ENCODE measurements around the gene GMDS.
A peak's percentile ranks its signal among the peaks of the same experiment; 100 is the strongest.

GMDS gene

GRCh38 chr6:2245103-2245876 is at the start of gene GMDS:
Gene GMDS, minus strand, starts transcription at chr6:2245605.
- peak; percentile 95 for DNase-seq (ENCODE audit: low spot score)

GRCh38 chr6:2285510-2285909 is 40.1 kb upstream of the GMDS start:
- no peak for DNase-seq (ENCODE audit: low spot score)

GRCh38 chr6:2275892-2276242 is 30.5 kb upstream of the GMDS start:
- no peak for DNase-seq (ENCODE audit: low spot score)

DNA sequence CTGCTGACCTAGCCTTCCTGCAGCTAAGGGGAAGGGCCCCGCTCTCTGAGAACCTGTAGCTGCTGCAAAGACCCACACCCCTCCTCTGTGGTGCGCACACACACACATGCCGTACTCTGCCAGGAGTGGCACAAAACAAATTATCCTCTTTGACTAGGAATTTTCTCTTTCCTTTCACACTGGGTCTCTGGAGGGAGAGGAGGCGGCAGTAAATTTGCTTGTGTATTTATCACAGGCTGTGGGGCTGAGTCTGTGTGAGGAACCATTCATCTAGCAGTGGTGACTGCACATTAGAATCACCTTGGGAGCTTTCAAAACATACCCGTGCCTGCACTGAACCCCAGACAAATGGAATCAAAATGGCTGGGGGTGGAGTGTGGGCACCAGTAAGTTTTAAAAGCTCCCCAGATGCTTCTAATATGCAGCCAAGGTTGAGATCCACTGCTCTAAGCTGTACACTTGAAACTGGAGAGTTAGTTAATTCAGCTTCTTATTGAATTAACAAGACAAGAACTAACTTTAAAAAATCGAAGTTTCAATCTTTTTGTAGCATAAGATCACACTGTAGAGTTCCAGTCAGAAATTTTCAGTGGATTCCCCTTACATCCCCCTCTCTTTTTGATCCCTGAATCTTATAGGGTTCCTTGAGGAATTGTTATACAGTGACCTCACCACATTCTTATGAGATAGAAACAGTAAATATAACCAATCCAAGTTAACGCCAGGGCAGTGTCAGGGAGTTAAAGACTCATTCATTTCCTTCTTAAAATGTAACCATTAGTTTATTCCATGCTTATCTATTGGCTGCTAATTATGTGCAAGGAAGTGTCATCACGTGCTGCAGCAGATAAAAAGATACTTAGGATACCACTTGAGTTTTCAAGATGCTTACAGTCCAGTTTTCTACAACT is 29.8 kb upstream of the GMDS start:
- no peak for DNase-seq (ENCODE audit: low spot score)

- DNase-seq (ENCODE audit: low spot score), result no peak
Observed at GRCh38 chr6:2272696-2273095, 27.3 kb upstream of the GMDS start.

- DNase-seq (ENCODE audit: low spot score), result no peak
Observed at GRCh38 chr6:2270054-2270453, 24.6 kb upstream of the GMDS start.

GRCh38 chr6:2266841-2267240 is 21.4 kb upstream of the GMDS start:
- DNase-seq (ENCODE audit: low spot score), result no peak

DNA sequence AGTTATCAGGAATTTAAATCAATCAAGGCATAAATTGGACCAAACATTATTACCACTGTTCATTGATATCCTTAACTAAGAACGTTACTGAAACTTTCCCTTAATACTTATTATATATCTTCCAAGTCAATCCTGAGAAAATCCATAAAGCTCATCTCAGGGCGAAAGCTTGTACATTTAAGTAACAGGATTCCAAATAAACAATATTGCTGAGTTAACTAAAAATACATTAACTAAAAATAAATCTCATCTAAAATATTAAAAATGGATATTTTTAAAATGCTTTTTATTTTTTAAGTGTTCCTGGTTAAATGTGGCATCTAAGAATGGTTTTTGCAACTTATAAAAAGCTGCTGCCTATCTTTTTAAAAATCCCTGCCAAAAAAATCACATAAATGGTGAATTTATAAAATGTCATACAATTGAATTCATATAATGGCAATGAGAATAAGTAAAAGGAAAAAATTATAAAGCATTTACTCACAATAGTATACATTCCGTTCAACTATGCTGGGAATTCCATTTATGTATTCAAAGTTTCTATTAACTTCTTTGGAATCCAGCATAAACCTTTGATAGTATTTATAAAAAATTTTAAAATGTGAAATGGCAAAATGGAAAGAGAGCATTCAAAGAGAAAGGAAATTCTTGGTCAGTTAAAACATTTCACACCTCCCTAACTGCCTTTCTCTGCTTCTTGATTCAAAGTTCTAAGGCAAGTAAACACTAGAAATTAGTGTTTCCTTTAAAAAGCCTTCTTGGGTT is 20.8 kb upstream of the GMDS start:
- DNase-seq (ENCODE audit: low spot score), result no peak

DNA sequence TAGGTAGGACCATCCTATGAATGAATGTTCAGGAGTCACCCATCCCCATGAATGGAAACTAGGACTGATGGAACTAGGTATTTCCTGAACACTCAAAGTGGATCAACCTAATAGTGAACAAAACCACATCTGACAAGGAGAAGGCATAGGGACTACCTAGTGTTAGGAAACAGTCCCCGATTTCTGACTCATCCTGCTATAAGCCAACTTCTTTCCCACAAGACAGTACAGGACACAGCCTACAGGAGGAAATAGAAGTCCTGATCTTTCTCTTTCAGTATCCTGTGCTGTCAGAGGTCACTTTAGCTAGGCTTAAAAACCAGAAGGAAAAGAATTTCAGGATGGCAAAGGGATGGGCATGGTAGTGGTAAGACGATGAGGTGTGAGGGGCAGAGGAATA is 19.5 kb upstream of the GMDS start:
- no peak for DNase-seq (ENCODE audit: low spot score)

GRCh38 chr6:2263896-2264295 is 18.5 kb upstream of the GMDS start:
- DNase-seq (ENCODE audit: low spot score), result no peak

DNA sequence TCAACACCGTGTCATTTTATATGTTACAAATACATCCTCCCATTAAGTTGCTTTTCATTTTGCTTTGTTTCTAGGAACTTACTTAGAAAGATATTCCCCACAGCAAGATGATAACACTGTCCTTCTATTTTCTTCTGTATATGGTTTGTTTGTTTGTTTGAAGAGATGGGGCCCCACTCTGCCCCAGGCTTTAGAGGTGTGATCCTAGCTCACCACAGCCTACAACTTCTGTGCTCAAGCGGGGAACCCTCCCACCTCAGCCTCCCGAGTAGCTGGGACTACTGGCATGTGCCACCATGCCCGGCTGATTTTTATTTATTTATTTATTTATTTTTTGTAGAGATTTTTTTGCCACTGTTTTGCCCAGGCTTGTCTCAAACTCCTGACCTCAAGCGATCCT is 14.2 kb upstream of the GMDS start:
- no peak for DNase-seq (ENCODE audit: low spot score)

DNA sequence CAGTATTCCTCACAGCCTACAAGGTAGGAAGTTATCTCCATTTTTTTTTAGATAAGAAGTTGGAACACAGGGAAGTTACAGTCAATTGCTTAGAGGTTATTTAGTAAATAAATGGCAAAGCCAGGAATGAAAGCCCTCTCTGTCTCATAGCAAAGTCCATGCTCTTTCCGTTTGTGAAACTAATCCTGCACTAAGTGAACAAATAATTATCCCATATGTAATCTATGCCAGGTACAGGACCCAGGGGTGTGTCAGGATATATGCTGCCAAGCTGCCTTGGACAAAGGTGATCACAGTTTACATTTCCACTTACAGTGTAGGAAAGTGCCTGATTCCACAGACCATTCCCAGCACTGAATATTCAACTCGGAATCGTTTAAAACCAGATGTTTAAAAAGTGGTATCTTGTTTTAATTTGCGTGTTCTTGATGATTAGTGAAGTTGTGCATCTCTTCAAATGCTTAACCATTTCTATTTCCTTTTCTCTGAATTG is 13.6 kb upstream of the GMDS start:
- no peak for DNase-seq (ENCODE audit: low spot score)

GRCh38 chr6:2258112-2258511 is 12.7 kb upstream of the GMDS start:
- no peak for DNase-seq (ENCODE audit: low spot score)

DNA sequence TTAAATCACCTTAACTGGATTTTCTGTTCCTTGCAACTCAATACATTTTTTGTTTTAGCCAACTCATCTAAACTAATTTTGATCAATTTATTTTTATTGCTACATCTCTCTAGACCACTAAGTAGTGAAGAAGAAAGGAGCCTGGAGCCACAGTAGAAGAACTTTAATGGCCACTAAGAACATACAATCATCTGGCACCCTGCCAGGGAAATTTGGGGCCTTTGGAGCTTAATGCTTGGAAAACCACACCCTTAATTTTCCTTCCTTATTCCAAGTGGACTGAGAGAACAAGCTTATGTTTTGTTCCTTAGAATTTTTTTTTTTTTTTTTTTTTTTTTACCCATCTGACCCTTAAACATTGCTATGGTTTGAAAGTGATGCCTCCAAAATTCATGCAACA is 12.0 kb upstream of the GMDS start:
- DNase-seq (ENCODE audit: low spot score), result no peak

DNA sequence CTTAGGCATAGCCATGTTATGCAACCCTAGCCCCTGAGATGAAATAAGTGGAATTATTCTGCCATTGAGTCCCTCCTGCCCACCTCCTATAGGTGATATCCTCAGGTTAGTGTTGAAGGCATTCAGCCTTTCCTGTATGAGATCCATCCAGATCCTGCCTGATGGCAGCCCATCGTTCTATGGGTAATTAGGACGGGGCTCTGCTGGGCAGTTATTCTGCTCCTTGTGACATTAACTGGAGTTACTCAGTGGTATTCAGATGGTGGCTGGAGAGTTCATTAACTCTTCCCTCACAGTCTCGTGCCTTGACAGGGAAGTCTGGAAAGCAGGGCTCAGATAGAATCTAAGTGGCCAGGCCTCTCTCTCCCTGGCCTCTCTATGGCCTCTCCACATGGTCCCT is 9.3 kb upstream of the GMDS start:
- no peak for DNase-seq (ENCODE audit: low spot score)

- no peak for DNase-seq (ENCODE audit: low spot score)
Observed at GRCh38 chr6:2249126-2249525, 3.7 kb upstream of the GMDS start.

DNA sequence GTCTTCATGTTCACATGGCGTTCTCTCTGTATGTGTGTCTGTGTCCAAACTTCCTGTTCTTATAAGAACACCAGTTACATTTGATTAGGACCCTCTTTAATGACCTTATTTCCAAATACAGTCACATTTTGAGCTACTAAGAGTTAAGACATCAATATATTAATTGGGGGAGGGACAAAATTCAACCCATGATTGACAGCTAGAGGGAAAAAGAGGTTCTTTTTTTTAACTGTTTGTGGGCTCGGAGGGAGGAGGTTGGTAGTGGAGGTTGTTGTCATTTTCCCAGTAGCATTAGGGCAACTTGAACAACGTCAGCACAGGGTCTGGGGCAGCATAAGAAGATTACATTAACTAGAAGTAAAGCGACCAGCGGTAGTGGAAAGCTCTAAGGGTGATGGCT is 2.3 kb upstream of the GMDS start:
- DNase-seq (ENCODE audit: low spot score), result no peak

DNA sequence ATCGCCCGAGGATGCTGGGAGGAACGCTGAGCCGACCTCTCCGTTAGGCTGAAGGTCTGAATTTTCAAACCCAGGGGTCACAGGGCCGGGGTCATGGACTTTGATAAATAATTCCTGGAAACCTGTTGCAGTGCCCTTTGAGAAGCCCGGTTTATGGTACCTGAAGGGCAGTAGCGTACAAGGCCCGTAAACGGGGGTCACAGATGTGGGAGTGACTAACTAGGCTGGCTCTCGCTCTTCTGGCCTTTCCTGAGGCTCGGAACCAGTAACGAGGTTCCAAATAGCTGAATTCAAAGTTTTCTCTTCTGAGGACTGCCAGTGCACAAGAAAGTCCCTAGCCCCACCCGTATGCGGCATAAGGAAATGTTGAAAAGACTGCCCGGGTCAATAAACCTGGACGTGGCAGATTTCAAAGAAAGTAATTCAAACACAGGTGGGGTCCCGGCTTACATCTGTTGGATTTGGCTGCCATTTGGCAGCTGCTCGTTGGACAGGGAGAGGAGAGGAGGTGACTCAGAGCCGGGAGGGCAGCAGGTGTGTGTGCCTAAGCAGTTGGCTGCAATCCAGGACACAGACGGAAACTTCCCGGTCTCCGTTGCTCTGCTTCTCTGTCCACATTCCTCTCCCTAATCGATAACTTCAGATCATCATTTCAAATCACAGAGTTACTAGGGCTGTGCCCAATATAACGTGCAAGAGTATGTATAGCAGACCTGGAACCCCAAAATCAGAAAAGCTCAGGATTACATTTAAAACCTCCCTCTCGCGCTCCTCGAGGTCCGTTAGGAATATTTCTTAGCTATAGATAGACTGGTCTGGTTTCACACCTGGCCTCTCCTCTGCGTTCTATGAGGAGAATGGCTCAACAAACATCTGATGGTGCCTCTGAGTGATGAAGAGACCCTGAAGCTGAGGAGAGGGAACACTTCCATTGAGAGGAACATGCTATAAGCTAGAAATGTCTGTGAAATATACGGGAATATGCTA is 765 bp upstream of the GMDS start:
- DNase-seq (ENCODE audit: low spot score), result peak; percentile 44

DNA sequence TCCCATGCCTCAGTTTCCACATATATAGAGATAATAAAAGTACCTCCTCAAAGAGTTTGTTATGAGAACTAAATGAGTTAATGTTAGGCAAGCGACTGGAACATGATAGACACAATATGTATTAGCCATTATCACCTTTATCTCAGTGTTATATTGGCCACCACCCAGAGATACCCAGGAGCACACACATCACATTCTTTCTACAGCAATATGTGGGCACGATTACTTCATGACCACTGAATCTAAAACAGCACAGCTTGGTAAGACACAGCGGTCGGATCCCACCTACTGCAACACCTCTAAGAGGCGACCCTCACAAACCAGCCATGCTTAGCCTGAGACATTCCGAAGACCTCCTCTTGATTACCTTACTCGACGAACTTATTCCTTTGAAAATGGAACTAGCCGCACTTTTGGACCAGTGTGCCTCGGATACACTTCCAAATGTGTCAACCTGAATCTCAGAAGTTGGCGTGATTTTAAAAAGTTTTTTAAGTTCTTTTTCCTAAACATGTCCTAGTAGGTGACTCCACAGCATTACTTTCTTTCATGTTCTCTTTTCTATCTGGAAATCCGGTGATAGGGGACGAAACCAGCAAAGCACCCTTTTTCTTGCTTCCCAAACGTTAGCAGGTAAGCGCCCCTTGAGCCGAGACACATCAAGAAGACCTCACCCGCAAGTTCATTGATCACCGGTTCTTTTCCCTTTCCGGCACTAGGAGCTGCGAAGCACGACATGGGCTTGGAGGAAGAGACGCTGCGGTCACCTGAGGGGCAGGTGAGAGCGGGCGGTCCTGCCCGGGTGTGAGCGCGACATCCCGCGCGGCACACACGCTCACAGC is 923 bp downstream of the GMDS start:
- no peak for DNase-seq (ENCODE audit: low spot score)

DNA sequence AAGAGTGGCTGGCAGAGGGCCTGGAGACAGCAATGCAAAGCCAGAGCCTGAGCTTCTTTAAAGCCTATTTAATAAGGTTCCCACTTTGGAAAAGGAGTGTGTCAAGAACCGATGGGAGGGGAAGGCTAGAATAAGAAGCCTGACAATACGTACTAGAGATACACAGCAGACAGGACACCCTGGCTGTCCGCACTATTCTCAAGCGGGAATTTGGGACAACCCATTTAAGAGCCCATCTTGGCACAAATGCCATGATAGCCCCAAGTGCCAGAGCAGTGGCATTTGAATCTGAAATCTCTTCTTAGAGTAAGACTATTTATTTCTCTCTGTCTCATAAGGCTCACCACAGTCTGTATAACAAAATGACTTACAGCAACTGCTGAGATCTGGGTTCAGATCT is 3.1 kb downstream of the GMDS start:
- DNase-seq (ENCODE audit: low spot score), result no peak

Data from Ammon's horn (tissue), 1 donor.